Stomach (tissue), 9 donors: Measurements from ENCODE around the gene PPP1R10. TPM values are rescaled to one million over a fixed set of nuclear protein-coding genes. Genes with fewer than 3 reads are reported as not detected.

Experiments used
- DNase-seq, 2 donors: peaks; one replicate each; pipeline versions ENCODE4 v3.0.0 to v3.0.0-alpha.2; 2013 to 2019
- H3K27ac ChIP-seq, 5 donors: fragments of 200-600 bp in 4 of 5; sonication (generic) in 4 of 5; one replicate each; pipeline ENCODE4 v1.5.1; 2013 to 2019; ENCODE audit warnings: mild to moderate bottlenecking in 1 of 5, moderate library complexity in 1 of 5
- H3K27me3 ChIP-seq, 3 donors: fragments of 200-600 bp; sonication (generic); one replicate each; pipeline ENCODE4 v1.5.1; 2017 to 2019; ENCODE audit warnings: mixed run types in 1 of 3
- H3K36me3 ChIP-seq, 4 donors: fragments of 200-600 bp; sonication (generic); 1 replicate in 3 of 4; 2 replicates in 1 of 4; pipeline ENCODE4 v1.5.1; 2016 to 2019
- H3K4me1 ChIP-seq, 4 donors: fragments of 200-600 bp; sonication (generic); one replicate each; pipeline ENCODE4 v1.5.1; 2016 to 2019
- H3K4me3 ChIP-seq, 4 donors: fragments of 200-600 bp; sonication (generic) in 3 of 4; one replicate each; pipeline ENCODE4 v1.5.1; 2016 to 2019; ENCODE audit warnings: mild to moderate bottlenecking in 1 of 4
- H3K9me3 ChIP-seq, 4 donors: fragments of 200-600 bp; sonication (generic); one replicate each; pipeline ENCODE4 v1.5.1; 2016 to 2019
- CTCF ChIP-seq, 7 experiments: fragments of 450-650 bp in 4 of 7; fragments of 200-600 bp in 3 of 7; sonication (generic) in 3 of 7; IDR thresholded peaks; one replicate each; pipeline ENCODE4 v1.5.1; 2016 to 2019; ENCODE audit warnings: antibody characterized with exemption in 7 of 7, control low read depth in 2 of 7, mild to moderate bottlenecking in 1 of 7
- EP300 ChIP-seq: sonication (generic); formaldehyde crosslinking; IDR thresholded peaks from one replicate; pipeline ENCODE4 v1.6.1; 2017; ENCODE audit warnings: antibody characterized with exemption
- POLR2A ChIP-seq, 4 donors: fragments of 450-650 bp; IDR thresholded peaks; one replicate each; pipeline ENCODE4 v1.6.1; 2016; ENCODE audit warnings: antibody characterized with exemption in 4 of 4, control low read depth in 2 of 4, mild to moderate bottlenecking in 1 of 4, moderate library complexity in 1 of 4
- POLR2AphosphoS5 ChIP-seq, 3 donors: sonication (generic); formaldehyde crosslinking; IDR thresholded peaks; one replicate each; pipeline ENCODE4 v1.6.1; 2016; ENCODE audit warnings: antibody characterized with exemption in 3 of 3
- WGBS, 5 donors: extraction: QIAGEN DNeasy Blood & Tissue Kit in 3 of 5; methylation state at CpG; one replicate each; pipeline versions ENCODE4 v1.1.5 to v1.1.7; 2013 to 2018; 5-methylcytosine and 5-hydroxymethylcytosine counted together
- intact Hi-C: fragments of 100-400 bp; cut with DNase I; formaldehyde crosslinking; loops from one replicate; pipeline ENCODE4 v1.15.1; 2023; ENCODE audit warnings: low total_unique reads
- polyA plus RNA-seq, 3 donors: library from polyadenylated mRNA; stranded (reverse); fragments of 200-250 nt; gene quantifications; one replicate each; pipeline ENCODE4 v1.2.3, GENCODE V29; 2013
- total RNA-seq, 5 donors: library from RNA; depleted of rRNA; stranded (reverse); fragments of >200 nt; gene quantifications; one replicate each; pipeline versions ENCODE4 v1.1.0 to v1.2.3, GENCODE V29; 2014 to 2016
- donor health status: healthy with polysubstance abuse.
- donor health status: Bipolar disorder and iron deficiency.
- donor health status: healthy.

Gene PPP1R10
- total and polyA plus RNA-seq, 8 donors, result 9.9 to 164 (median 34.1) TPM

GRCh38 chr6:30570263-30570662, 46.8 kb downstream of the PPP1R10 start:
- Histone ChIP-seq H3K36me3 (peaks cover 0 to 12% (median 0%) of the 10 kb centered on the region in 4 donors), H3K4me3 (peak overlapping the region; percentile 65 to 87 (median 76)), H3K27ac (peak overlapping the region in 4 of 5 donors; percentile 89 to 96 (median 92)), H3K4me1 (peaks cover 32 to 62% (median 48%) of the 10 kb centered on the region in 4 donors), H3K27me3 (no peaks in the 10 kb centered on the region), H3K9me3 (no peaks in the 10 kb centered on the region)
- TF ChIP-seq POLR2AphosphoS5 (IDR thresholded peaks at IDR 0.05) (no peak), EP300 (no peak), CTCF (IDR thresholded peaks at IDR 0.05) (no peak), POLR2A (IDR thresholded peaks at IDR 0.05) (no peak)
- no peak for DNase-seq
- WGBS, 5 donors, result 35 to 60% (median 57%) methylated on average over 1 of the region's 1 CpG
- intact Hi-C loops, result no loop called here

GRCh38 chr6:30568245-30568644, 48.8 kb downstream of the PPP1R10 start:
- peaks cover 22 to 42% (median 31%) of the 10 kb centered on the region in 4 donors for H3K4me1 ChIP-seq
- no peak overlapping the region for H3K4me3 ChIP-seq
- TF ChIP-seq EP300 (no peak), CTCF (IDR thresholded peaks at IDR 0.05) (no peak)
- WGBS, 5 donors, result 44 to 60% (median 53%) methylated on average over 3 of the region's 3 CpGs
- peak in 1 of 2 donors; percentile 26 for DNase-seq
- H3K9me3 ChIP-seq, result no peaks in the 10 kb centered on the region
- H3K27me3 ChIP-seq, result no peaks in the 10 kb centered on the region
- no peak overlapping the region for H3K27ac ChIP-seq
- peaks cover 2 to 6% (median 3%) of the 10 kb centered on the region in 4 donors for H3K36me3 ChIP-seq
- intact Hi-C loops, result no loop called here

GRCh38 chr6:30565772-30566171, 51.3 kb downstream of the PPP1R10 start:
- no peak for DNase-seq
- TF ChIP-seq POLR2AphosphoS5 (IDR thresholded peaks at IDR 0.05) (no peak), CTCF (IDR thresholded peaks at IDR 0.05) (no peak), EP300 (no peak), POLR2A (IDR thresholded peaks at IDR 0.05) (no peak)
- H3K9me3 ChIP-seq, result no peaks in the 10 kb centered on the region
- H3K36me3 ChIP-seq, result peaks cover 12 to 27% (median 25%) of the 10 kb centered on the region in 4 donors
- no peak overlapping the region for H3K4me3 ChIP-seq
- no peak overlapping the region for H3K27ac ChIP-seq
- H3K4me1 ChIP-seq, result peaks cover 9 to 26% (median 16%) of the 10 kb centered on the region in 4 donors
- intact Hi-C loops, result no loop called here
- H3K27me3 ChIP-seq, result no peaks in the 10 kb centered on the region

- no peaks in the 10 kb centered on the region for H3K27me3 ChIP-seq
- 97 to 100% (median 100%) methylated on average over 1 of the region's 1 CpG for WGBS, 5 donors
- peaks cover 0 to 12% (median 6%) of the 10 kb centered on the region in 4 donors for H3K4me1 ChIP-seq
- H3K27ac ChIP-seq, result no peak overlapping the region
- intact Hi-C loops, result no loop called here
- H3K9me3 ChIP-seq, result no peaks in the 10 kb centered on the region
- no peak overlapping the region for H3K4me3 ChIP-seq
- TF ChIP-seq POLR2A (IDR thresholded peaks at IDR 0.05) (no peak), EP300 (no peak), CTCF (IDR thresholded peaks at IDR 0.05) (no peak), POLR2AphosphoS5 (IDR thresholded peaks at IDR 0.05) (no peak)
- peaks cover 12 to 27% (median 25%) of the 10 kb centered on the region in 4 donors for H3K36me3 ChIP-seq
- no peak for DNase-seq
These were observed 52.9 kb downstream of the PPP1R10 start for GRCh38 chr6:30564114-30564513.
